ENCODE data around the gene MKX. TPM values are rescaled to one million over a fixed set of nuclear protein-coding genes. Genes with fewer than 3 reads are reported as not detected.

MKX gene
- total RNA-seq, 5 donors from 2014 or later (not counting 1 experiment from before 2014, with no cell fraction given): 0.16 TPM; not detected in 4

- POLR2A ChIA-PET: no interaction called here
- Histone ChIP-seq H3K27me3 (replicated peaks in 1 of 2; ENCODE audit: control insufficient read depth in 2 of 2, extremely low read depth in 1 of 2, insufficient read depth in 2 of 2, low read length in 1 of 2) (peaks cover 0 to 12% of the 10 kb centered on the region in 2 experiments), H3K4me1 (ENCODE audit: control insufficient read depth in 1 of 2, extremely low read depth in 1 of 2, insufficient read depth in 2 of 2, low read length in 2 of 2) (no peaks in the 10 kb centered on the region), H3K4me3 (ENCODE audit: control insufficient read depth in 1 of 2, extremely low read depth in 1 of 2, low read length in 1 of 2) (no peak overlapping the region), H3K36me3 (ENCODE audit: control insufficient read depth in 2 of 2, extremely low read depth in 1 of 2, insufficient read depth in 1 of 2, low read length in 1 of 2) (no peaks in the 10 kb centered on the region), H3K9me3 (no peaks in the 10 kb centered on the region), H3K27ac (ENCODE audit: low read length) (no peak overlapping the region)
- WGBS (ENCODE audit: insufficient coverage): no CpG with 5 or more reads among the region's 4 CpGs
- Mint-ChIP-seq H3K4me3 (no peak overlapping the region), H3K27ac (no peak overlapping the region), H3K27me3 (peaks cover 16 to 20% of the 10 kb centered on the region in 2 donors), H3K36me3 (no peaks in the 10 kb centered on the region), H3K9me3 (peaks cover 0 to 17% (median 9%) of the 10 kb centered on the region in 3 donors), H3K4me1 (no peaks in the 10 kb centered on the region)
- CTCF ChIA-PET: interaction anchor here in 1 of 2 donors (0.9 kb wide), 1 partner anchor 9 kb away, joined by 3 read pairs; no protein-coding TSS in a partner anchor
- ATAC-seq (replicated peaks in 1 of 4): no peak
- no peak for DNase-seq
Observed at GRCh38 chr10:27646194-27646593, 99.4 kb downstream of the MKX start.

GRCh38 chr10:27644307-27644939 is 101.2 kb downstream of the MKX start:
- no peaks in the 10 kb centered on the region for H3K36me3 ChIP-seq (ENCODE audit: control insufficient read depth in 2 of 2, extremely low read depth in 1 of 2, insufficient read depth in 1 of 2, low read length in 1 of 2)

GRCh38 chr10:27643301-27643700 is 102.3 kb downstream of the MKX start:
- peaks cover 9 to 14% of the 10 kb centered on the region in 2 donors for H3K27me3 Mint-ChIP-seq
- Histone ChIP-seq H3K27me3 (replicated peaks in 1 of 2; ENCODE audit: control insufficient read depth in 2 of 2, extremely low read depth in 1 of 2, insufficient read depth in 2 of 2, low read length in 1 of 2) (peaks cover 0 to 3% of the 10 kb centered on the region in 2 experiments), H3K4me3 (ENCODE audit: control insufficient read depth in 1 of 2, extremely low read depth in 1 of 2, low read length in 1 of 2) (no peak overlapping the region), H3K36me3 (ENCODE audit: control insufficient read depth in 2 of 2, extremely low read depth in 1 of 2, insufficient read depth in 1 of 2, low read length in 1 of 2) (no peaks in the 10 kb centered on the region), H3K27ac (ENCODE audit: low read length) (no peak overlapping the region), H3K4me1 (ENCODE audit: control insufficient read depth in 1 of 2, extremely low read depth in 1 of 2, insufficient read depth in 2 of 2, low read length in 2 of 2) (no peaks in the 10 kb centered on the region), H3K9me3 (no peaks in the 10 kb centered on the region)
- no peak overlapping the region for H3K4me3 Mint-ChIP-seq
- ChIA-PET POLR2A (no interaction called here), CTCF (no interaction called here)
- no peak overlapping the region for H3K27ac Mint-ChIP-seq
- H3K4me1 Mint-ChIP-seq: no peaks in the 10 kb centered on the region
- DNase-seq (no peak), ATAC-seq (replicated peaks in 1 of 4) (no peak)
- WGBS (ENCODE audit: insufficient coverage): no CpG with 5 or more reads among the region's 2 CpGs
- H3K9me3 Mint-ChIP-seq: peaks cover 0 to 19% (median 11%) of the 10 kb centered on the region in 3 donors
- no peaks in the 10 kb centered on the region for H3K36me3 Mint-ChIP-seq

More at GRCh38 chr10:27644307-27644939, 101.2 kb downstream of the MKX start:
- Mint-ChIP-seq H3K4me3 (no peak overlapping the region), H3K9me3 (peaks cover 0 to 19% (median 11%) of the 10 kb centered on the region in 3 donors), H3K27ac (no peak overlapping the region), H3K36me3 (no peaks in the 10 kb centered on the region), H3K27me3 (peaks cover 11 to 15% of the 10 kb centered on the region in 2 donors), H3K4me1 (no peaks in the 10 kb centered on the region)
- no peak overlapping the region for H3K27ac ChIP-seq (ENCODE audit: low read length)
- no peak overlapping the region for H3K4me3 ChIP-seq (ENCODE audit: control insufficient read depth in 1 of 2, extremely low read depth in 1 of 2, low read length in 1 of 2)
- 100% methylated on average over 2 of the region's 5 CpGs for WGBS (ENCODE audit: insufficient coverage)
- CTCF ChIA-PET: interaction anchor here in 1 of 2 donors (1.0 kb wide), 1 partner anchor 13 kb away, joined by 3 read pairs; no protein-coding TSS in a partner anchor
- ATAC-seq (replicated peaks in 1 of 4) (no peak), DNase-seq (no peak)
- no peaks in the 10 kb centered on the region for H3K4me1 ChIP-seq (ENCODE audit: control insufficient read depth in 1 of 2, extremely low read depth in 1 of 2, insufficient read depth in 2 of 2, low read length in 2 of 2)
- H3K9me3 ChIP-seq: no peaks in the 10 kb centered on the region
- H3K27me3 ChIP-seq (replicated peaks in 1 of 2; ENCODE audit: control insufficient read depth in 2 of 2, extremely low read depth in 1 of 2, insufficient read depth in 2 of 2, low read length in 1 of 2): peaks cover 0 to 9% of the 10 kb centered on the region in 2 experiments
- POLR2A ChIA-PET: no interaction called here

GRCh38 chr10:27642023-27642589 is 103.5 kb downstream of the MKX start:
- Histone ChIP-seq H3K27me3 (replicated peaks in 1 of 2; ENCODE audit: control insufficient read depth in 2 of 2, extremely low read depth in 1 of 2, insufficient read depth in 2 of 2, low read length in 1 of 2) (no peaks in the 10 kb centered on the region), H3K4me3 (ENCODE audit: control insufficient read depth in 1 of 2, extremely low read depth in 1 of 2, low read length in 1 of 2) (no peak overlapping the region), H3K36me3 (ENCODE audit: control insufficient read depth in 2 of 2, extremely low read depth in 1 of 2, insufficient read depth in 1 of 2, low read length in 1 of 2) (no peaks in the 10 kb centered on the region), H3K4me1 (ENCODE audit: control insufficient read depth in 1 of 2, extremely low read depth in 1 of 2, insufficient read depth in 2 of 2, low read length in 2 of 2) (no peaks in the 10 kb centered on the region), H3K27ac (ENCODE audit: low read length) (no peak overlapping the region), H3K9me3 (no peaks in the 10 kb centered on the region)
- no peak for ATAC-seq (replicated peaks in 1 of 4)
- Mint-ChIP-seq H3K27ac (no peak overlapping the region), H3K36me3 (no peaks in the 10 kb centered on the region), H3K27me3 (peaks cover 5 to 13% of the 10 kb centered on the region in 2 donors), H3K4me1 (no peaks in the 10 kb centered on the region), H3K4me3 (no peak overlapping the region), H3K9me3 (peaks cover 0 to 19% (median 11%) of the 10 kb centered on the region in 3 donors)
- 100% methylated on average over 1 of the region's 2 CpGs for WGBS (ENCODE audit: insufficient coverage)
- CTCF ChIA-PET: interaction anchor here in 1 of 2 donors (0.5 kb wide), 1 partner anchor 82 kb away, joined by 4 read pairs; no protein-coding TSS in a partner anchor
- POLR2A ChIA-PET: no interaction called here
- DNase-seq: no peak

- Histone ChIP-seq H3K27ac (ENCODE audit: low read length) (no peak overlapping the region), H3K36me3 (ENCODE audit: control insufficient read depth in 2 of 2, extremely low read depth in 1 of 2, insufficient read depth in 1 of 2, low read length in 1 of 2) (no peaks in the 10 kb centered on the region), H3K9me3 (no peaks in the 10 kb centered on the region), H3K27me3 (replicated peaks in 1 of 2; ENCODE audit: control insufficient read depth in 2 of 2, extremely low read depth in 1 of 2, insufficient read depth in 2 of 2, low read length in 1 of 2) (no peaks in the 10 kb centered on the region), H3K4me3 (ENCODE audit: control insufficient read depth in 1 of 2, extremely low read depth in 1 of 2, low read length in 1 of 2) (no peak overlapping the region), H3K4me1 (ENCODE audit: control insufficient read depth in 1 of 2, extremely low read depth in 1 of 2, insufficient read depth in 2 of 2, low read length in 2 of 2) (no peaks in the 10 kb centered on the region)
- DNase-seq (no peak), ATAC-seq (replicated peaks in 1 of 4) (no peak)
- H3K9me3 Mint-ChIP-seq: peaks cover 3 to 23% (median 11%) of the 10 kb centered on the region in 3 donors
- POLR2A ChIA-PET: no interaction called here
- WGBS (ENCODE audit: insufficient coverage): 63% methylated on average over 3 of the region's 3 CpGs
- no peaks in the 10 kb centered on the region for H3K36me3 Mint-ChIP-seq
- H3K4me3 Mint-ChIP-seq: no peak overlapping the region
- H3K4me1 Mint-ChIP-seq: no peaks in the 10 kb centered on the region
- H3K27me3 Mint-ChIP-seq: peaks cover 0 to 7% of the 10 kb centered on the region in 2 donors
- no peak overlapping the region for H3K27ac Mint-ChIP-seq
- CTCF ChIA-PET: no interaction called here
Observed at GRCh38 chr10:27638071-27638750, 107.4 kb downstream of the MKX start.

GRCh38 chr10:27637601-27638000 is 108.0 kb downstream of the MKX start:
- H3K27ac Mint-ChIP-seq: no peak overlapping the region
- no peak for DNase-seq
- no peaks in the 10 kb centered on the region for H3K4me1 ChIP-seq (ENCODE audit: control insufficient read depth in 1 of 2, extremely low read depth in 1 of 2, insufficient read depth in 2 of 2, low read length in 2 of 2)
- peaks cover 0 to 7% of the 10 kb centered on the region in 2 donors for H3K27me3 Mint-ChIP-seq
- peaks cover 3 to 19% (median 11%) of the 10 kb centered on the region in 3 donors for H3K9me3 Mint-ChIP-seq
- H3K9me3 ChIP-seq: no peaks in the 10 kb centered on the region
- no peak overlapping the region for H3K4me3 ChIP-seq (ENCODE audit: control insufficient read depth in 1 of 2, extremely low read depth in 1 of 2, low read length in 1 of 2)
- 29% methylated on average over 2 of the region's 2 CpGs for WGBS (ENCODE audit: insufficient coverage)
- H3K36me3 Mint-ChIP-seq: no peaks in the 10 kb centered on the region
- no peak overlapping the region for H3K4me3 Mint-ChIP-seq
- no peaks in the 10 kb centered on the region for H3K27me3 ChIP-seq (replicated peaks in 1 of 2; ENCODE audit: control insufficient read depth in 2 of 2, extremely low read depth in 1 of 2, insufficient read depth in 2 of 2, low read length in 1 of 2)
- CTCF ChIA-PET: no interaction called here
- no peaks in the 10 kb centered on the region for H3K36me3 ChIP-seq (ENCODE audit: control insufficient read depth in 2 of 2, extremely low read depth in 1 of 2, insufficient read depth in 1 of 2, low read length in 1 of 2)
- no peaks in the 10 kb centered on the region for H3K4me1 Mint-ChIP-seq
- ATAC-seq (replicated peaks in 1 of 4): no peak
- no peak overlapping the region for H3K27ac ChIP-seq (ENCODE audit: low read length)
- POLR2A ChIA-PET: interaction anchor here in 1 of 2 donors (0.7 kb wide), 1 partner anchor 72 kb away, joined by 5 read pairs; no protein-coding TSS in a partner anchor

Data from T-cell (primary cell).